Pulmonary artery endothelial cell (primary cell): ENCODE results near the gene FRAT2. TPM values are rescaled to one million over a fixed set of nuclear protein-coding genes. Genes with fewer than 3 reads are reported as not detected.

ENCODE experiments used
- DNase-seq: peaks from one replicate; pipeline ENCODE4 v3.0.0-alpha.2; 2011; ENCODE audit warnings: low read depth, low spot score
- total RNA-seq: library from RNA; depleted of rRNA; stranded (reverse); fragments of >200 nt; gene quantifications from 2 replicates; pipeline ENCODE4 v1.2.3, GENCODE V29; 2014

The FRAT2 gene
- total RNA-seq, 1 donor from 2014 or later, result 11.0 TPM

DNA sequence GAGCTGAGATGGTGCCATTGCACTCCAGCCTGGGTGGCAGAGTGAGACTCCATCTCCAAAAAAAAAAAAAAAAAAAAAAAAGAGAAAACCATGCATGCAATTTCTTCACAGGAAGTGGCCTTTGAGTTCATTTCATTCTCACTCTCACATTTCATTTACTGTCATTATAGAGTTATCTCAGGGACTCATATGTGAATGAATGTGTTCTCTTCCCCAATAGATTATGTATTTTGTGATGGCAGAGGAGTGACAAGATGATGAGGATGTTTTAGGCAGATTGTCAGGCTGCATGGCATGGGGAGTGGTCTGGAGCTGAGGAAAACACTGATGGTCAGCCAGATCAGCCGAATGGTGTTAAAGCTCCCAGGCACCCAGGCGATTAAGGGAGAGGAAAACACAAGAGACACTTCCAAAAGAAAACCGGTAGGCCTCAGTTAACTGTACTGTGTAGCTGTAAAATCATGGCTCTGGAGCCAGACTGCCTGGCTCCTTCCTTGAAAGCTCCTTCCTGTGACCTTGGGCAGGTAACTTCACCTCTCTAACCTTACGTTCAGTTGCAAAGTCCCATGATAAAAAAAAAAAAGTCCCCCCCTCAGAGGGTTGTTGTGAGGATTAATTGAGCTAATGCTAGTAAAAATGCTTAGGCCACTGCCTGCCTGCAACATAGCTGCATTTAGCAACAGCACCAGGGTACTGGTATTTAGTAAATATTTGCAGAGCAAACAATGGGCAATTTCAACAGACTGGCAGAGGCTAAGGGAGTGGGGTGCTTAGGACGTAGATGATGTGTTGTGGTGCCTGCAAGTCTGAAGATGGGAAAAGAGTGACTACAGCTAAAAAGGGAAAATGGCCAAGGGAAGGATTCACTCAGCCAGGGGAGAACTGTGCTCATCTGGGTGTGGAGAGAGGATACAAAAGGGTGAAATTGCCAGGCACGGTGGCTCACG is 6.9 kb downstream of the FRAT2 start:
- DNase-seq, result no peak

DNA sequence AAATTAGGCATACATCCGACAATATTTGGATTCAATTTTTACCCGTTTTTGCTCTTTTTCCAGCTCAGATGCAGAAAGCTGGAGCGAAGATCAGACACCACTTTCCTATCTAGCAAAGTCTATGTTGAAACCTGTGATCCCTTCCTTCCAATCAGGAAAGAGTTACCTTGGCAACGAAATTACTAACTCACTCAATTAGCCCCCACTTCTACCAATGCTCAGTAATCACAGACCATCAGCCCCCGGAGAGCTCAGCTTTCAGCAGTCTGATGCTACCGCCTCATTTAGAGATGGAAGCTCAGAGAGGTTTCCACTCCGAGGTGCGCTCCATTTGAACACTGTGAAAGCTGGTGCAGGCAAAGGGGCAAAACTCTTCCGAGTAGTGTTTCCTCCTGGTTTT is 8.8 kb downstream of the FRAT2 start:
- DNase-seq, result no peak

DNA sequence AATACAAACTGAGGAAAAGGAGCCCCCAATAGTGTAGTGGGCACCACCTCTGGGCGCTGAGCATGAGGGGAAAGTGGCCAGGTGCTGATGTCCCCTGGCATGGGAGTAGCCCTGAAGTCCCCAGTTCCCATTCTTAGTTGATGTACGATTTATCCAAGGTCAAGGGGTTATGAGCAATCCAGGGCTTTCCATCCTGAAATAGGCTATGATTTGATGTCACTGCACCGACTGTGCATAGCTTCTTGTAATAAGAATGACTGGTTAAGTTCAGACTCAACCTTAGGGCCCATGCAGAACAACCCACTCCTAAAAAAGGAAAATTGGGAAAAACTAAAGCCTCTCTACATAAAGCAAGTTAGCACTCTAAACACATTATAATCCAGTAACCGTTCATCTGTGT is 11.0 kb downstream of the FRAT2 start:
- DNase-seq, result no peak

DNA sequence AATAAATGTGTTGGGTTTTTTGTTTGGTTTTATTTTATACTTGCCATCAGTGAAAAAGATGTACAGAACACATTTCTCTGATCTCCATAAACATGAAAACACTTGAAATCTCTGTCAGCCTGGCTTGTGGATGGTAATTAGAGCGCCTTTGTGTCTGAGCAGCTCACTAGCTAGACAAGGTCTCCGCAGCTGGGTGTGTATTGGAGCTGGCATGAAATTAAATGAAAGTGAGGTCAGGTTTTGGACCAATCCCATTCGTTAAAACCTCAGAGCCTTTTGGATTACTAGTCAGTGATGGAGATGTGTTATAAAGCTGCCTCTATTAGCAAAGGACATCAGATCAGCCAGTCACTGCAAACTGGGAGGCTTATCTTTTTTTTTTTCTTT is 12.7 kb downstream of the FRAT2 start:
- no peak for DNase-seq

DNA sequence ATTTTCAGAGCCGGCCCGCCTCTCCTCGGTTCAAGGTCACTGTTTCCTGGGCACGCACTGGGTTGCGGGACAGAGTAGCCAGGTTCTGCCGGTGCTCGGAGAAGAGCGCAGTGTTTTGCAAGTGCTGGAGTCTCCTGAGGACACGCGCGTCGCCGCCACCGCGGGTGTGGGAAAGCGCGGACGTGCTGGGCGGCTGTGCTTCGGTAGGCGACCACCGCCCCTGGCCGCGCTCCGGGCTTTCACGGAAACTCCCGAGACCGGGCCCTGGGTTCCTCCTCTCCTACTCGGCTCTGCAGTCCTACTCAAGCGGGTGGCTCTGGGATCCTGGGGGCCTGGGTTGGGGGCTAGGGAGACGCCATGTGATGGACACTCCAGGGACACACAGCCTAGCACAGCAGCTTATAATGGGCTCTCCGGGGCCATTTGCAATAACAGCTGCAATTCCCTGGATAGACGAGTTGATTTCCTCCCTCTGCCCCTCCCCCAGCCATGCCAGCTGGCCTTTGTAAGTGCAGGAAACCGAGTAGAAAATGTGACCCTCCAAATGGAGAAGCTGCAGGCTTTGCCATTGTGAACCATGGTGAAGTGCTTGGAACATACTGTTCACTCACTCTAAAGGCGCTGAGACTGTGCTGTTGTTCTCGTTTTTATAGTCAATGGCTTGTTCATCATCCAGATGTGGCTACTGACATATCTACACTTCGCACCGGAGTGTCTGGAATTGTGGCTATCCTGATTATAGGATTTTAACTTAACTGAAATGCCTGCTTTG is 13.3 kb downstream of the FRAT2 start:
- no peak for DNase-seq

DNA sequence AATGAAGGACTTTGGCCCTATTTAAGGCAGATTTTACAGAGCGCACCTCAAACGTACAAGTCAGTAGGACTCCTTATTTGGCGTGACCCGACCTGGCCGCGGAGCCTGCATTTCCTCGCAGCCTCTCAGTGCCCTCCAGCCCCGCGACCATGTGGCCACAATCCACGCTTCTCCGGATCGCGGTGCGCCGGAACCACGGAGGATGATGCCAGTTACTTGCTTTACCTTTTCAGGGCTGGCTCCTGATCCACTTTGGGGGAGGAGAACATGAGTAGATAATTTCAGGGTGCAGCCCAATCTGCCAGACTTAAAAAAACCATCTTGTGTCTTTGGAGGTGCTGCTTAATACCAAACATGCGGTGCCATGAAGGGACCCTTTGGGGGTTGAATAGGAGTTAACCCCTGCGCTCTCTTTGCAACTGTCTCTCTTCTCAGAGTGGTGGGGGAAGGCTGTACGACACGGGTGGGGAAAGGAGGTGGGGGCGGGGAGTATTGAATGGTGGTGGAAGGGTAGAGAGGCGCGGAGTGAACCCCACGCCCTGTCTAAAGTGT is 14.0 kb downstream of the FRAT2 start:
- DNase-seq, result no peak

DNA sequence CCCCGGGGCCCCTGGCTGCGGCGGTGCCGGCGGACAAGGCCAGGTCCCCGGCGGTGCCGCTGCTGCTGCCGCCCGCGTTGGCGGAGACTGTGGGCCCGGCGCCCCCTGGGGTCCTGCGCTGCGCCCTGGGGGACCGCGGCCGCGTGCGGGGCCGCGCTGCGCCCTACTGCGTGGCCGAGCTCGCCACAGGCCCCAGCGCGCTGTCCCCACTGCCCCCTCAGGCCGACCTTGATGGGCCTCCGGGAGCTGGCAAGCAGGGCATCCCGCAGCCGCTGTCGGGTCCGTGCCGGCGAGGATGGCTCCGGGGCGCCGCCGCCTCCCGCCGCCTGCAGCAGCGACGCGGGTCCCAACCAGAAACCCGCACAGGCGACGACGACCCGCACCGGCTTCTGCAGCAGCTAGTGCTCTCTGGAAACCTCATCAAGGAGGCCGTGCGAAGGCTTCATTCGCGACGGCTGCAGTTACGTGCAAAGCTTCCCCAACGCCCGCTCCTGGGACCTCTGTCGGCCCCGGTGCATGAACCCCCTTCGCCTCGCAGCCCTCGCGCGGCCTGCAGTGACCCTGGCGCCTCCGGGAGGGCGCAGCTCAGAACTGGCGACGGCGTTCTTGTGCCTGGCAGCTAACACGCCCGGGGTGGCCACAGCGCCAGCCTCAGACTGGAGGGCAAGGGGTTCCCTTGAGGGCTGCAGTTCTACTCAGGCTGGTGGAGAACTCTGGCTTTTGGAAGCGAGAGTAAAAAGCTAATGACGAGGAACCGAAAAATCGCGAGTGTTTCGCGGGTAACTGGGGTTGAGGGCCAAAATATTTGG is 14.7 kb downstream of the FRAT2 start:
- no peak for DNase-seq

DNA sequence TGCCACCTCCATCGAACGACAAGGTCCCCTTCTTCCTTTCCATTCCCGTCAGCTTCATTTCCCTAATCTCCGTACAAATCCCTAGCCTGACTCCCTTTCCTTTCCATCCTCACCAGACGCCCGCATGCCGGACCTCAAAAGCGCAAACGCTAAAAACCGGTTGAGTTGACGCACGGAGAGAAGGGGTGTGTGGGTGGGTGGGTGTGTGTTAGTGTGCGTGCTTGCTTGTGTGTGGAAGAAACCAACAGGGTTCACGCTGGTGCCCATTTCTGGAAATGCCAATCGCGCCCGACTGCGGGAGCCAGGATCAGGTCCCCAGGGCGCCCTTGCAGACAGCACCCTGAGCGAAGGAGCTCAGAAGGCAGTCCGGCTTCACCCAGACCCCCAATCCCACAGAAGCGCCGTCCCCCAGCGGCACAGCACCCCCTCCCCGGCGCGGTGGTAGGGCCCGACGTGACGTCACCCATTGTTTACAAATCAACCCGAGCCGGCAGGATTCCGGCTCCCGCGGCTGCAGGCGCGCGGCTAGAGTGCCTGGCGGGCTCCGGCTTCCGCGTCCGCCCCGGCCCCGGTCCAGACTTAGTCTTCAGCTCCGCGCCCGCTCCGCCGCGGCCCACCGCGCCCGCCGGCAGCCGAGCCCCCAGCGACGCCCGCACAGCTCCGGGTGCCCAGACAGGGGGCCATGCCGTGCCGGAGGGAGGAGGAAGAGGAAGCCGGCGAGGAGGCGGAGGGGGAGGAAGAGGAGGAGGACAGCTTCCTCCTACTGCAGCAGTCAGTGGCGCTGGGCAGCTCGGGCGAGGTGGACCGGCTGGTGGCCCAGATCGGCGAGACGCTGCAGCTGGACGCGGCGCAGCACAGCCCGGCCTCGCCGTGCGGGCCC is 15.5 kb downstream of the FRAT2 start, which contains the start of gene FRAT1:
TSS of gene FRAT1 (plus strand) at position 500 of the 880 bp plus-strand sequence. CDS start at position 683, 183 bp downstream.
- peak; percentile 62 for DNase-seq

DNA sequence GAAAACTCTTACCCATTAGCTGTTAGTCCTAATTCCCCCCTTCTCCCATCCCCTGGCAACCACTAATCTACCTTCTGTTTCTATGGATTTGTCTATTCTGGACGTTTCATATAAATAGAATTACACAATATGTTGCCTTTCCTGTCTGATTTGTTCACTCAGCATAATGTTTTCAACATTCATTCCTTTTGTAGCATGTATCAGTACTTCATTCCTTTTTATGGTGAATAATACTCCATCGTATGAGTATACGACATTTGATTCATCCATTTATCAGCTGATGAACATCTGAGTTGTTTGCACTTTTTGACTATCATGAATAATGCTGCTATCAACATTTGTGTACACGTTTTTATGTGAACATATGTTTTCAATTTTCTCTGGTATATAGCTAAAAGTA is 19.9 kb downstream of the FRAT2 start:
- no peak for DNase-seq

DNA sequence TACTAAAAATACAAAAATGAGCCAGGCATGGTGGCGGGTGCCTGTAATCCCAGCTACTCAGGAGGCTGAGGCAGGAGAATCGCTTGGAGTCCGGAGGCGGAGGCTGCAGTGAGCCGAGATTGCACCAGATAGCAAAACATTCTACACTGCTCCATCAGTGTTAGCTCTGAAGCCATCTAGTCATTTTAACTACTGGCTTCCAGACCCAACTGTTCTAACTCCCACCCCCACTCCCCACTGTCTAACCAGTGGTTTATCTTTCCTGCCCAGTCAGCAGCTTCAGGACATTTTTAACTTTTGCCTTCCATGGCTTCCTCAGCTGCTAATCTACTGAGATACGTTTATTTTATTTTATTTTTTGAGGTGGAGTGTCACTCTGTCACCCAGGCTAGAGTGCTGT is 21.6 kb downstream of the FRAT2 start:
- DNase-seq, result no peak

DNA sequence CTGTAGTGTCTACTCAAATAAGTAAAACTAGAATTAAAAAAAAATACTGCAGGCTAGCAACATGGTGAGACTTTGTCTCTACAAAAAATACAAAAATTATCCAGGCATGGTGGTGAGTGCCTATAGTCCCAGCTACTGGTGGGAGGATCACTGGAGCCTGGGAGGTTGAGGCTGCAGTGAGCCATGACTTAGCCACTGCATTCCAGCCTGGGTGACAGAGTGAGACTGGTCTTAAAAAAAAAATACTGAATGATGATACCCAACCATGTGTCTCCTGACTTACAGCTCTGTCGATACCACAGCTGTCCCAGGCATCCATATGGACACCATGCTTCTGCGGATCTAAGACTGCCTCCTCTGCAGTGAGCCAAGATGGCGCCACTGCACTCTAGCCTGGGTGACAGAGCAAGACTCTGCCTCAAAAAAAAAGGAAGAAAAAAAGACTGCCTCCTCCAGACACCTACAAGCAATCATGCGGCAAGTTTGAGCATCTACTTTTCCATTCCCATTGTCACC is 23.4 kb downstream of the FRAT2 start:
- no peak for DNase-seq

DNA sequence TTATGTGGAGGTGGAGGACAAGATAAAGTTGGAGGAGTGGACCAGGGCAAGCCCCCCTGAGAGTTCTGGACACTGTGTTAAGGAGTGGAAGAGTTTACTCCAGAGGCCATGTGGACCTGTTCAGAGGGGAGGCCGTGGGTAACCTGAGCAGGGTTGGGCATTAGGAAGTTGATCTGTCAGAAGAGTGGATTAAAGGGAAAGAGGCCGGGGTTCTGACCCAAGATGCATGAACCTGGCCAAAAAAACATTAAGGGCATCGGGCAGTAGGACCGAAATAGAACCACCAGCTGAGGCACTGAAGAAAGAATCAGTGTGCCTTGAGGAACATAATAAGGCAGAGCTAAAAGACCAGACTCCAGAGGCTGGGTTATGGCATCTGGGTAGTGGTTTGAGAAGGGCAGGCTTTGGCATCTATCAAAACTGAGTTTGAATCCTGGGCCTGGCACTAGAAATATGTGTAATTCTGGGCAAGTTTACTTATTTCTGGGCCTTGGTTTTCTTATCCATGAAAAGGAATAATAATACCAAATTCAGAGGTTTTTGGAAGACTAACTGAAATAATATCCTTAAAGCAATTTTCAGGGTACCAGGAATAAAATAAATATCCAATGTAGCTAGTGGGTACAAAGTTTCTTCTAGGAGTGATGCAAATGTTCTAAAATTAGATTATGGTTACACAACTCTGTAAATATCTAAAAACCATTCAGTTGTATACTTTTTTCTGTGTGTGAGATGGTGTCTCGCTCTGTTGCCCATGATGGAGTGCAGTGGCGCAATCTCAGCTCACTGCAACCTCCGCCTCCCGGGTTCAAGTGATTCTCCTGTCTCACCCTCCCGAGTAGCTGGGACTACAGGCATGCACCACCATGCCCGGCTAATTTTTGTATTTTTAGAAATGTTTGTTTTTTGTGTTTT is 26.4 kb downstream of the FRAT2 start:
- DNase-seq, result no peak

DNA sequence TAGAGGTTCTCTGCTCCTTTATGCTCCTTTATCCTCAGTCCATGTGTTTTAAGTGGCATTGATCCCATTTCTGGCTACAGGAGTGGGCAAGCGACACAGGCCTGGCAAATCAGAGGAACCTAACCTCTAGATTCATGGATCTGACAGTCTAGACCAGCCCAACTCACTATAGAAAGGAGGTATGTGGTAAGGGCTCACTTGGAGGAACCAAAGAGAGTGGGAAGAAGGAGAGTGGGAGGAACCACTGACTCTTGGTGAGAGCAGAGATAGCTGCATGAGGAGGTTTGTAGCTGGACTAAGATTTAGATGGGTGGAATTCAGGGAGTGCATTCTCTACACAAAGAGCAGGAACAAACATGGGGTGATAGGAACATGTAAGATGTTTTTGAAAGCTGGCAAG is 27.1 kb downstream of the FRAT2 start:
- DNase-seq, result no peak

DNA sequence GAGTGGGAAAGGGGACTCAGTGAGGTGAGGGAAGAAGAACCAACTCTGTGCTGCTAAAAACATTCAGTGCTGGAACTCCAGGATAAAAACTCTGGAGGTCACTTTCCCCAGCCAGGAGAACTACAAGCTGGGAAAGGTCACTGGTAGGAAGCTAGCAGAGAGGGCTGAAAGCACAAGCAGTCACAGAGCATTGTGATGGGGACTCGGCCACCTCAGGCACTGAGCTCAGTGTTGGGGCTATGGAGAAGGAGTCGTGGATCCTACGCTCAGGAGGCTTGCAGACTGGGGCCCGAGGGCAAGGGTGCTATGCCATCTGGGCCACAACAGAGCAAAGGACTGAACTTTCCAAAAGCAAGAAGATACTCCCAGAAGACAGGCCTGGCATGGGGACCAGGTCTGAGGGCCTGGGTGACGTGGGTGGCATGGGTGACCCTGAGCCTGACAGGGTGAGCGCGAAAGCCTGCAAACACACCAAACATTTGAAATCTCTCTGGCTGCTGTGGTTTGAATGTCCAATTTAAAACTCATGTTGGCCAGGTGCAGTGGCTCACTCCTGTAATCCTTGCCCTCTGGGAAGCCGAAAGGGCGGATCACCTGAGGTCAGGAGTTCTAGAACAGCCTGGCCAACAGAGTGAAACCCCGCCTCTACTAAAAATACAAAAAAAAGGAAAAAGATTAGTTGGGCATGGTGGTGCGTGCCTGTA is 32.3 kb downstream of the FRAT2 start:
- DNase-seq, result no peak

DNA sequence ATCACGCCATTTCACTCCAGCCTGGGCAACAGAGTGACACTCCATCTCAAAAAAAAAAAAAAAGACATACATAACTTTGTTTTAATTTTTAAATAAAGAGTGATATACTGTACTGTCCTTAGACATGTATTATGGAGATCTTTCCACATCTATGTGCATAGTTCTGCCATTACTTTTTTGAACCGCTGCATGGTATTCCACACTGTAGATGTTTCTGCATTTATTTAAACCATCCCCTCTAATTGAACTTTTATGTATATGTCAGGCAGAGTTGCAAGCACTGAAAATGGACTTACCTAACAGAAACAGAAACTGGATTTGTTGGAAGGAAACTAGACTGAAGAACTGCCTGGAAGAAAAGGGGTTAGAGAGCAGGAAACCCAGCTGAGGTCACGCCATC is 33.5 kb downstream of the FRAT2 start:
- DNase-seq, result no peak

DNA sequence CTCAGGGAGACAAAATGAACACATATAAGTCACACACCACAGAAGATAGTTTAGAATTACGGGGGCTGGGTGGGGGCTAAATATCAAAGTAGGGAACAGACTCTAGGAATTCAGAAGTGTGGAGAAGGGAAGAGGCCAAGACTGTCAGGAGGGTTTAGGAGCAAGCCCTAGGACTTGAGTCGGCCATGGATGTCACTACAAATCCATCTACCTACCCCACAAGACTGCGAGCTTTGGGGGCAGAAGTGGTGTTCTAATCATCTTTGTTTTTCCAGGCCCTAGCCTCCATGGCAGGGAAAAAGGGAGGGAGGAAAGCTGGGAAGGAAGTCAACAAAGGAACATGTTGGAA is 36.3 kb downstream of the FRAT2 start:
- DNase-seq, result no peak

DNA sequence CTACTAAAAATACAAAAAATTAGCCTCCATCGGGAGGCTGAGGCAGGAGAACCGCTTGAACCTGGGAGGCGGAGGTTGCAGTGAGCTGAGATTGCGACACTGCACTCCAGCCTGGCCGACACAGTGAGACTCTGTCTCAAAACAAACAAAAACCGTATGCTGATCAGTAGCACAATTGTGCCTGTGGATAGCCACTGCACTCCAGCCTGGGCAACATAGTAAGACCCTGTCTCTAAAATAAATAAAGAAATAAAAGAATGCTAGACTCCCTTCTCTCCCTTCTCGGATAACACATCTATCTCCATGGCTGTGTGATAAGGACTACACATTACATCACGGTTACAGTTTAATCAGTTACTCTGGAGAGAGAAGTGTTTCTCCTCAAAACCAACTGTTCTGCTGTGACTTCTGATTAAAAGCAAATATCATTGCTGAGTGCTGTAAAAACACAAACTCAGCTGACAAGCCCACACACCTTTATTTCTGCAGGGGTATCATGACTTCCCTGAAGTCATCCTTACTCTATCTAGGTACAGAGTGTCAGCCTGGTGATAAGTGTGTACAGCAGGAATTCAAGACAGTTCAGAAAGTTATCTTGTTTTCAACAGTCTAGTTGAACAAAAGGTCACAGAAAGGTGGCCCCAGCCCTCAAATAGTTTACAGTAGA is 36.8 kb downstream of the FRAT2 start:
- no peak for DNase-seq

DNA sequence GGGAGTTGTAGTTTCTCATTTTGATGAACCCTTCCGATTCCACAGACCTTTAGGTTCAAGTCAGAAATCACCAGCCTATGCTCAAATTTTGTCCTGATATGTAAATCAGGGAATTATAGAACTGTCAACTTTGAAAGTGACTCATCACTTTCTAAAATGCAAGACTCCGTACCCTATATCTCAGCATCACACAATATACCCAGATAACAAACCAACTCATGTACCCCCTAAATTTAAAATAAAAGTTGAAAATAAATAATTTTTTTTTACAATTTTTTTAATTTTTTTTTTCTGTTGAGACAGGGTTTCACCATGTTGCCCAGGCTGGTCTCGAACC is 41.7 kb downstream of the FRAT2 start:
- no peak for DNase-seq
